Measurements from ENCODE around the gene GRIN2A. TPM values are rescaled to one million over a fixed set of nuclear protein-coding genes. Genes with fewer than 3 reads are reported as not detected.

The GRIN2A gene
- total and polyA plus RNA-seq, 2 of the 8 experiments (the other 6 are each of a cell fraction or from before 2014, with no cell fraction given), result 0.18 to 1.8 TPM

- H3K14ac ChIP-seq (ENCODE audit: insufficient read length), result no peak overlapping the region
- no peaks in the 10 kb centered on the region for H3K79me1 ChIP-seq (ENCODE audit: low read depth, low read length)
- H3K4ac ChIP-seq (replicated peaks; ENCODE audit: insufficient read length, low read depth, low read length), result no peak overlapping the region
- ChIA-PET POLR2A (ENCODE audit: partially characterized antibody) (no interaction called here), CTCF (ENCODE audit: partially characterized antibody) (interaction anchor here (1.7 kb wide), 1 partner anchor 12 kb away, joined by 3 read pairs; no protein-coding TSS in a partner anchor)
- H3K23ac ChIP-seq (ENCODE audit: insufficient read length), result no peak overlapping the region
- FAIRE-seq, result no peak
- no peak overlapping the region for H3K56ac ChIP-seq (replicated peaks; ENCODE audit: insufficient read length, low read depth, low read length)
- no peak overlapping the region for H2BK5ac ChIP-seq (ENCODE audit: low read depth, low read length)
- H3K79me2 ChIP-seq (ENCODE audit: control insufficient read depth in 1 of 2, insufficient read depth in 2 of 2, low read length in 2 of 2), result no peaks in the 10 kb centered on the region; a peak in 1 of 4 replicates
- H3K4me2 ChIP-seq (ENCODE audit: insufficient read depth in 1 of 2, low read depth in 2 of 2, low read length in 2 of 2), result no peak overlapping the region
- H3K4me1 ChIP-seq (replicated peaks in 1 of 4; ENCODE audit: control insufficient read depth in 3 of 4, insufficient read depth in 4 of 4, low read length in 3 of 4), result peaks cover 5 to 7% (median 6%) of the 10 kb centered on the region in 4 experiments; a peak in 3 of 7 replicates
- no peaks in the 10 kb centered on the region for H4K20me1 ChIP-seq (replicated peaks in 1 of 2; ENCODE audit: control insufficient read depth in 1 of 2, insufficient read depth in 2 of 2, low read length in 2 of 2)
- H3K18ac ChIP-seq (ENCODE audit: extremely low read depth, low read length), result no peak overlapping the region
- H3K23me2 ChIP-seq (ENCODE audit: low read depth, low read length), result no peaks in the 10 kb centered on the region
- TF ChIP-seq GTF2F1 (IDR thresholded peaks at IDR 0.05; ENCODE audit: borderline replicate concordance, low read depth, low read length), result no peak
- TF ChIP-seq NRF1 (IDR thresholded peaks at IDR 0.05; ENCODE audit: low read depth, low read length), result no peak
- no peak for TF ChIP-seq EGR1 (IDR thresholded peaks at IDR 0.05; ENCODE audit: borderline replicate concordance, low read depth, low read length)
- TF ChIP-seq RXRA (IDR thresholded peaks at IDR 0.05; ENCODE audit: insufficient read depth, low read depth, low read length), result no peak
- no peak for TF ChIP-seq POLR2AphosphoS5 (IDR thresholded peaks at IDR 0.05; ENCODE audit: low read depth, low read length)
- TF ChIP-seq SP2 (IDR thresholded peaks at IDR 0.05; ENCODE audit: low read length), result no peak
- no peak for TF ChIP-seq BRCA1 (IDR thresholded peaks at IDR 0.05; ENCODE audit: low read depth, low read length)
- no peak for TF ChIP-seq KDM5A (IDR thresholded peaks at IDR 0.05; ENCODE audit: low read length)
- no peak for TF ChIP-seq TCF12 (IDR thresholded peaks at IDR 0.05; ENCODE audit: low read depth, low read length)
- no peak for TF ChIP-seq PHF8 (conservative IDR thresholded peaks at IDR 0.05; ENCODE audit: low read depth, low read length)
- no peak overlapping the region for H4K5ac ChIP-seq (ENCODE audit: insufficient read length, low read depth, low read length)
- no peaks in the 10 kb centered on the region for H3K36me3 ChIP-seq (ENCODE audit: control insufficient read depth in 2 of 4, insufficient read depth in 4 of 4, low read length in 3 of 4)
- H3K27ac ChIP-seq (ENCODE audit: low read depth, low read length), result no peak overlapping the region
- H2AK5ac ChIP-seq (ENCODE audit: low read depth, low read length), result no peak overlapping the region
- H4K8ac ChIP-seq (ENCODE audit: extremely low read depth, insufficient read depth, low read length), result no peak overlapping the region
- H2BK15ac ChIP-seq (ENCODE audit: low read length), result no peak overlapping the region
- H3K27me3 ChIP-seq (replicated peaks in 1 of 4; ENCODE audit: control insufficient read depth in 3 of 4, extremely low read depth in 1 of 4, insufficient read depth in 3 of 4, low read length in 3 of 4), result peaks cover 0 to 2% (median under 1%) of the 10 kb centered on the region in 4 experiments; a peak in 3 of 7 replicates
- H2BK12ac ChIP-seq (ENCODE audit: low read depth, low read length), result no peak overlapping the region
- DNase-seq (ENCODE audit: low read depth in 1 of 2, low spot score in 2 of 2), result no peak
- H2AFZ ChIP-seq (ENCODE audit: low read length), result no peak overlapping the region
- no peak overlapping the region for H4K91ac ChIP-seq (replicated peaks; ENCODE audit: insufficient read length, low read length)
- WGBS, 2 experiments (ENCODE audit: extremely low coverage in 1 of 2, insufficient coverage in 1 of 2, insufficient read length in 1 of 2, insufficient replicate concordance in 2 of 2, low coverage in 1 of 2, low lambda C conversion rate in 2 of 2, missing lambda C conversion rate in 1 of 2), result 72% methylated on average over 5 of the region's 5 CpGs; no CpG with 5 or more reads in 1 of the 2 experiments
- H3K4me3 ChIP-seq (ENCODE audit: extremely low read depth in 1 of 4, insufficient read depth in 2 of 4, low read depth in 3 of 4, low read length in 4 of 4), result no peak overlapping the region
- H2BK120ac ChIP-seq (replicated peaks; ENCODE audit: low read depth, low read length), result no peak overlapping the region
- no peaks in the 10 kb centered on the region for H3K9me3 ChIP-seq (ENCODE audit: insufficient read depth in 2 of 2, low read depth in 1 of 2, low read length in 1 of 2)
- H2BK20ac ChIP-seq (ENCODE audit: low read length), result no peak overlapping the region
- no peak overlapping the region for H3K9ac ChIP-seq (replicated peaks in 1 of 4; ENCODE audit: extremely low read depth in 1 of 4, low read depth in 3 of 4, low read length in 3 of 4)
Measured at GRCh38 chr16:10076037-10076436, 106.2 kb downstream of the GRIN2A start.
